NCI-H2107 treated with DMSO at 0.1 percent for 48 hours (cell line): ENCODE results near the gene GAD1.

ENCODE experiments used
- DNase-seq: peaks from one replicate; lab custom pipeline; 2025; ENCODE audit not compliant: unreplicated experiment; lab: John Stamatoyannopoulos, UW

Gene GAD1

GRCh38 chr2:170816504-170817092 lies at the start of gene GAD1:
Gene GAD1, plus strand, starts transcription at chr2:170816887. Its CDS starts 1,705 bp downstream, at chr2:170818592.
- DNase-seq, result peak; percentile 63

GRCh38 chr2:170770008-170770605 lies 46.6 kb upstream of the GAD1 start, which contains the start of gene ERICH2:
Gene ERICH2, plus strand, starts transcription at chr2:170770378. Its CDS starts 304 bp downstream, at chr2:170770682.
- DNase-seq, result peak; percentile 74

DNA sequence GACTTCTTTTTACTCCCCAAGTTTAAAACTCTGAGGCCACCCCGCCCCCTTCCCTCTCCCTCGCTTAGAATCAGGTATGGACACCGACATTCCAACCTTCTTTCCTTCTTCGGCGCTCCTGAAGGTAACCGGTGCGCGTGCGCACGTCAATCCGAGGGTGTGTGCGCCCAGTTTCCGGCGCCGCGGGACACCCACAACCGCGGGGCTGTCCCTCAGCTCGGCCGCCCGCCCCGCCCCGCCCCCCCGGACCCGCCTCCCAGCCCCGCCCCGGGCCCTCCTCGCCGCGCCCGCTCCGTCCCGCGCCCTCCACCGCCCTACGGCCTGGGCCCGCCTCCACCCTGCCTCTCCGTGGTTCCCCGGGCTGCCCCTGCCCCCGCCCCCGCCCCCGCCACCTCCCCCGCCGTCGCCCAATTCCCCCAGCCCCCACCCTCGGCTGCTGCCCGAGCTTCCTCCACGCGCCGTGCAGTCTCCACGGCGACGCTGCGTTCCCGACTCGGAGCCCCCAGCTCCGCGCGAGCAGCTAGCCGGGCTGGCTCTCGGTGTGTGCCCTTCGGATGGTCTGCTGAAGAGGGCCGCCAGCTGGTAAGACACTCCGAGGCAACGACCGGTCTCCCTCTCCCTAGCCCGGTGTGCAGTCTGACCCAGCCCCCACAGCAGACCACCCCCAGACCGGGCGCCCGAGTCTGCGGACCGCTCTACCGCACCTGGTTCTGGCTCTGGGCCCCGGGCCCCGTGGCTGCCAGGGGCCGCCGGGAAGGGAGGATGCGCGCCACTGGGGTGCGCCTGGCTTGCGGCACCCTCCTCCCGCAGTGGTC lies 45.9 kb upstream of the GAD1 start:
- peak; percentile 34 for DNase-seq

- DNase-seq, result no peak
These were observed 45.2 kb upstream of the GAD1 start for GRCh38 chr2:170771421-170771937.

DNA sequence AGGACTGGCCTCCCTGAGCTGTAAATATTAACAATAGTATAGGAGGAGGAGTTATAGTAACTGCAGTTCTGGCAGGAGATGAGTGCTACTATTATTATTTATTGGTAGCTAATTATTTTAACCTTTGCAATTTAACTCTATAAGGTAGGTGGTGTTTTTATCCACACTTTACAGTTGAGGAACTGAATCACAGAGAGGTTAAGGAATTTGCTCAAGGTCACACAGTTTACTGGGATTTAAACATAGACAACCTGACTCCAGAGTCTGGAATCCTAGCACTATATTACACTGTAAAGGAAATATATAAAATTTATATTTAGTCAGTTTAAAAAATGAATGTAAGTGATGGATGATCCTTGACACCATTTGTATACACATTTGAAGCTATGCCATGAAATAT lies 44.4 kb upstream of the GAD1 start:
- DNase-seq, result no peak

- no peak for DNase-seq
These were observed 42.6 kb upstream of the GAD1 start for GRCh38 chr2:170774074-170774473.

GRCh38 chr2:170778900-170779299 lies 37.8 kb upstream of the GAD1 start:
- DNase-seq, result no peak

DNA sequence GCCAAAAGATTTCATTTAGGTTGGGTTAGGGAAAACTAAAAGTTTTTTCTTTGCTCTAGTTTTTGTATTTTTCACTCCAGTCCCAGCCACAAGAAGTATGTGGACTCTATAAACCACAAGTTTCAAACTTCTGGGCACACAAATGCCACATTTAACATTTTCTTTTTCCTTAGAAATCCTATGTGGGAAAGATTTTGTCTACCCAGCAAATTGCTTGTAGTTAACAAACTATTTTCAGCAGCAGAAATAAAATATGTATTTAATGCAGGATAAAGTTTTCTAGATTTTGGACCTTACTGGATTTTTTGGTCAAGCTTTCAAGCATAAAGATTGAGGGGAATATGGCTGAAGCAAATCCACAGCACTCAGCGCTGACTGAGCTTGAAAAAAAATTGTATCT lies 37.4 kb upstream of the GAD1 start:
- no peak for DNase-seq

DNA sequence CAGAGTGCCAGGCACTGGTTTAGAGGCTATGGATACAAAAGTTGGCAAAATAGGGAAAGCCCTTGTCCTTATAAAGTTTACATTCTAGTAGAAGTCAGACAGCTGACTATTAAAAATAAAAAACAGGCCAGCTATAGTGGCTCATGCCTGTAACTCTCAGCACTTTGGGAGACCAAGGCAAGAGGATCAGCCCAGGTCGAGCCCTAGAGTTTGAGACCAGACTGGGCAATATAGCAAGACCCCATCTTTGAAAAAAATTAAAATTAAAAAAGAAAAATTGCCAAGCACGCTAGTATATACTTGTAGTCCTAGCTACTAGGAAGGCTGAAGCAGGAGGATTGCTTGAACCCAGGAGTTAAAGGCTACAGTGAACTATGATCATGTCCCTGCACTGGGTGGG lies 34.0 kb upstream of the GAD1 start:
- no peak for DNase-seq

DNA sequence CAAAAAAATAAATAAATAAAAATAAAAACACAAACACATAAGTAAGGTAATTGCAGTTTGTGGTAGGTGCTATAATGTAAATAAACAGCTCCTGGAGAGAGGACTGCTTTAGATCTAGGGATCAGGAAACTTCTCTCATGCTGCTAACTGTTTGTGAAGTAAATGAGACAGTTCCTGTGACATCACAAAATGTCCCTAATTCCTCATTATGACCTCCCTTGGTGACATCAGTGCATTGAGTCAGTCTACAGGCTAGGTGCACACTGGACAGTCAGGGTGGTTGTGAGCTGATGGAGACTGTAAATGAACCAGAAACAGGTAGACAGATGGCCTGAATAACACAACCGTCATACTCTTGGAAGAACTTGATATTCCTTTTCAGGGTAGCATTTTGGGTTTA lies 33.1 kb upstream of the GAD1 start:
- DNase-seq, result no peak

GRCh38 chr2:170798996-170799395 lies 17.7 kb upstream of the GAD1 start:
- no peak for DNase-seq

DNA sequence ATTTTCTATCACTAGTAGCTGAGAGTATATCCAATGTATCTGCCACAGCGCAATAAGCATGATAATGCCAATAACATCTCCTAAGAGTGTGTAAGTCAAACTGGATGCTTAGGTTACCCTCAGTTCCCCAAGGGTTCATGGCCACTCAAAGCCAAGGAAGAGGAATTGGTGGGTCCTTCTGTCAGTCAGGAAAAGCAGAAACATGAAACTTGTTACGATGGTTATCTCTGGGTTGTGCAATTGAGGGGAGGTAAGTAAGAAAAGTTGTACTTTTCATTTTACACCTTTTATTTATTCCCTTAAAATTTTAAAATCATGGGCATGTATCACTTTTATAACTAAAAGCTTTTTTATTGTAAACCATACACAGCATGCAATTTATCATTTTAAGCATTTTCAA lies 10.1 kb upstream of the GAD1 start:
- no peak for DNase-seq

GRCh38 chr2:170812710-170813600 lies 3.7 kb upstream of the GAD1 start:
- peak; percentile 48 for DNase-seq

DNA sequence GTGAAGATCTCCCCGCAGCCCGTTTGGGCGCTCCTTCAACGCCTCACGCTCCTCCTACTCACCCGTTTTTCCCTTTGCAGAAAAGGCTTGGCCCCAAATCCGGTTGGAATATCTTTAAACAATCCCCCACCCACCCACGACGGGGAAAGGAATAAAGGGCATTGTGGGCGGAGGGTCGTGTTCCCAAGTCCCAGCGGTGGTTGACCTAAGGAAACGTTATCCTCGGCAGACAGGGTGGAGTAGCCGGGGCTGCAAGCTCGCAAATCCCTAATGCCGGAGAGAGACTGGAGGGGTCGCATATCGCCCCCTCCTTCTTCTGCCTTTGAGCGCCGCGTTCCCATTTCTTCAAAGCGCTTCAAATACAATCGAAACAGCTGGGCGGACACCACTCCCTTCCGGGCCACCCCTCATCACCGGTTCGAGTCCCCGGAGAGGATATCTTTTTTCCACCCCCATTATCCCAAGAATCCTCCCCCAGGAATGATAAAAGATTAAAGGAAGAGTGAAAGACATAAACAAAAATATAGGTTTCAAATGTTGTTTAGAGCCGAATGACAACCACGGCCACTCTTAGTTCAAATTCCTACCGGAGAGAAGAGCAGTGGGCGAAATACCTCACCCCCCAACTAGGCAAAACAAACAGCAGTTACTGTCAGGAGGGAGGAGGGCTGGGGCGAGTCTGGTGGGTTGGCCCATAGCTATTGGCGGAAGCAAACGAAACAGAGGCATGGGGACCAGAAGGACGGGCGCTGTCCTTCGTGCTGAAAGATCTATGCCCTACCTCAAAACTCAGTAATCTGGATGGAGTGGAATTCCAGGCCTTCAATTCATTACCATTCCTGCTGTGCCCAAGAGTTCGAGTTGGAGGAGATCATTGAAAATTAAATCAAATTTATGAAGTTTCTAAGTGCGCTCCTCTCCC lies 2.8 kb upstream of the GAD1 start:
- DNase-seq, result no peak

- DNase-seq, result peak; percentile 32
These were observed 2.0 kb upstream of the GAD1 start for GRCh38 chr2:170814533-170815230.

DNA sequence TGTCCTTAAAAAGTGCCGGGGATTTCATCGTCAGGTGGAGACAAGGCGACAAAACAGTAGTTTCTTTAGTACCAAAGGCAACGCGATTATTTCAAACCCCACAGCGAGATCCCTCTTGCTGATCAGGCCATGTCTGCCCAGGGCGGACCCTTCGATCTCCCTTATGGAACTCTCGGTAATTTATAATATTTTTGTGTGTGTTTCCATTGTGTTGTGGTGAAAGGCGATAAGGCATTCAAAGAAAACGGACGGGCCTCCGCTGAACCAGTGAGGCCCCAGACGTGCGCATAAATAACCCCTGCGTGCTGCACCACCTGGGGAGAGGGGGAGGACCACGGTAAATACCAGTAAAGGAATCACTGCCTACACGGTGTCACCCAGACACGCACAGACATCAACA lies 1.4 kb upstream of the GAD1 start:
- DNase-seq, result peak; percentile 36

DNA sequence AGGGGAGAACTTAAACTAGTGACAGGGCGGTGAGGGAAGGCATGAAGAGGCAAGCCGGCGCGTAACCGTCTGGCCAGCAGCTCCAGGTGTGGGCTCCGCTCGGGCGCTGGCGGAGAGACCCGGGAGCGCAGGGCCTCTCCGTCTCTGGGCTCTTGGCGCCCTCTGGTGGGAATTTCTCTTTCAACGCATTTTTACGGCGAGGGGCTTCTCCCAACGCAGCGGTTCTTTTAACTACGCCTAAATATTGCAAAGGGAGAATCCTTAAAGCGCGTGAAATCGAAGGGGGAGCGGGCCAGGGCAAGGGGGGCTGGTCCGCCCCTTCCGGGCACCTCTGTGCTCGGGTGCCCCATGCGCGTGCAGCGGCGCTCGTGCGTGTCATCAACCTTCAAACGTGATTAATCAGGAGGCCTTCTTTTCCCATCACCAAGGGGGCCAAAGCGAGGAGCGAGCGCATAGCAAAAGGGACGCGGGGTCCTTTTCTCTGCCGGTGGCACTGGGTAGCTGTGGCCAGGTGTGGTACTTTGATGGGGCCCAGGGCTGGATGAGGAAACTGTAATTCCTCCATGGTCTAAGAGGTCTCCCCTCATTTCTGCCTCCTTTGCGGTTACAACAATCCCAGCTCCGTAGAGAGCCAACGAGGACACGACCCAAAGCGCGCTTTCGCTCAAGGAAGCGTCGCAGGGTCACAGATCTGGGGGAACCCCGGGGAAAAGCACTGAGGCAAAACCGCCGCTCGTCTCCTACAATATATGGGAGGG lies 762 bp upstream of the GAD1 start:
- DNase-seq, result peak; percentile 60
